Stimulated activated CD4-positive, alpha-beta T cell treated with anti-CD3 and anti-CD28 coated beads, Interleukin-12 subunit alpha, Interleukin-12 subunit beta, amount 100 ng/mL, for 24 hours (primary cell): ENCODE results near the gene IFNA14.
"Not testable (repeated sequence)": the region's sequence is repeated elsewhere in the genome, so short reads cannot be mapped to it uniquely, and the experiment has no call there.

Source experiments
- DNase-seq, 2 experiments: peaks; one replicate each; pipeline ENCODE4 v3.0.0-alpha.2; 2020; ENCODE audit warnings: low read depth in 2 of 2

IFNA14 gene

DNA sequence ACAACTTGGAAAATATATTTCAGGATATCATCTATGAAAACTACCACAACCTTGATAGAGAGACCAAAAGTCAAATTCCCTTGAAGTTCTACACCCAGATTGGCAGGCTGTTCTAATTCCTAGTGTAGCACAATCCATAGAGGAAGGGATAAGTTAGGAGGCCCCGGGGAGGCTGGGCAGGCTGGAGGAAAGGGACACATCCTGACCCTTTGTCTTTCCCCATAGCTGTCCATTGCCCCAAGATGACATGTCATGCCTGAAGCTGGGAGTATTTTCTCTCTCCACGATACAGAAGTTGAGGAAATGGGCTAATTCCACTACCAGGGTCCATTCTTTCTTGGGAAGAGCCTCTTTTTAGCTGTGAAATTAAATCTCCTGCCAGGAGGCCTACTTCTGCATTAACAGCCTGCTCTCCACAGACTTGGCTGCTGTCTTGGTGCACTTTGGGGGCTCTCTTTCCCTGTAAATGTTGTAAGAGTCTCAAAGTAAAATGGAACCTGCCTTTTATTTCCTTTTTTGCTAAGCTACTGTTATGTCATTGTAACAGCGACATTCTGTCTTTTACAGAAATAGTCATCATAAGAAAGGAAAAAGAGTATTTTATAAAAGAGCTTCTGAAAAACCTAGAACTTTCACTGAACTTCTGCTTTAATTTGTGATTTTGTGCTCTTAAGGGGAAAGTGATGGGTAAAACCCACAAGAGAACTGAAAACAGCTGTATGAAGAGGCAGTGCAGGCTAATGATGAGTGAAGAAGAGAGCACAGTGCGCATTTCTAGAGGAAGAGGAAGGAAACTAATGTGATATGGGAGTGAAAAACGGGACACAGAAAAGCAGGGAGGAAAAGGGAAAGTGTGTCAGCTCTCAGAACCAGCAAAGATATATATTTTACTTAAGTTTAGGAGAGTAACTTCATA is 26.1 kb downstream of the IFNA14 start:
- DNase-seq = not testable (repeated sequence)

DNA sequence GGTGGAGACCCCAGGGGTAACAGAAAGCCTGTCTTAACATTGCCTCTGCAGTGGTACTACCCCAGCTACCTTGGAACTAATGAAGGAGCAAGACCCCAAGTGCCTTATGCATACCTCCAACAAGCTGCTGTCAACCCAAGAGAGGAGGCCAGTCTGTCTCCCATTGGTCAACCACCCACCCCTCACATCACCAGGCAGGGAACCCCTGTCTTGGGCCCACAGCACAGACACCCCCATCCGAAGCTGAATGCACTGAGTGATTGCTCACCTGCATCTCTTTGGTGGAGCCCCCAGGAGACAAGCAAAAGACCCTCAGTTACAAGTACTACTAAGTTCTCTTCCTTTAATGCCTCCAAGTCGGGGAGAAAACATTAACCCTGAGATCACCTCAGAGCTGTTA is 27.6 kb downstream of the IFNA14 start:
- not testable (repeated sequence) for DNase-seq

DNA sequence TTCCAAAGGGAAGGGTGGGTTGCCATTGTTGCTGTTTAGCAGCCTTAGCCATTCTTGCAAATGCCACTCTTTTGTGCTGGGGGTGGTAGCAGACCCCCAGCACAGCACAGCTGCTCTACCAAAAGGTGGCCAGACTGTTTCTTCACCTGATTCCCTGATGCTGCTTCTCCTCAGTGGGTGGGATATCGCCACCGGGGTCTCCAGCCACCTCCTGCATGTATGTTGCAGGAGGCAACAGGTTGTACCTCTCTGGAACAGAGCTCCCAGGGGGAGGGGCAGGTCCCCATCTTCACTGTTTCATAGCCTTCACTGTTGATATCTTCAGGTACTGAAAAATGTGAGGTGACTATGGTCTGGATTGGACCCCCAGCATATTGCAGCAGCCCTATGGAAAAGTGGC is 29.0 kb downstream of the IFNA14 start:
- DNase-seq = not testable (repeated sequence)

DNA sequence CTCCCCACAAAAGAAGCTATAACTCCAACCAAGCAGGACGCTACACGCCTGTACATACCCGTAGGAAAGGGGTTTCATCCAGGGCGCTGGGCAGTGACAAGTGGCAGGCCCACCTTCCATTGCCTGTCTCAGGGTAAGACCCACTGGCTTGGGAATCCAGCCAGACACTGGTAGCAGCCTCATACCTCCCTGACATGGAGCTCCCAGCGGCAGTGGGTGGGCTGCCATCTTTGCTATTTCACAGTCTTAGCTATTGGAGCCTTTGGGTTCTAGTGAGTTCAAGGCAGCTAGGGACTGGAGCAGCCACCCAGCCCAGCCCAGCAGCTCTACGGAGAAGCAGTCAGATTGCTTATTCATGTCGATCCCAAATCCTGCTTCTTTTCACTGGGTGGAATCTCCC is 29.5 kb downstream of the IFNA14 start:
- no peak for DNase-seq

DNA sequence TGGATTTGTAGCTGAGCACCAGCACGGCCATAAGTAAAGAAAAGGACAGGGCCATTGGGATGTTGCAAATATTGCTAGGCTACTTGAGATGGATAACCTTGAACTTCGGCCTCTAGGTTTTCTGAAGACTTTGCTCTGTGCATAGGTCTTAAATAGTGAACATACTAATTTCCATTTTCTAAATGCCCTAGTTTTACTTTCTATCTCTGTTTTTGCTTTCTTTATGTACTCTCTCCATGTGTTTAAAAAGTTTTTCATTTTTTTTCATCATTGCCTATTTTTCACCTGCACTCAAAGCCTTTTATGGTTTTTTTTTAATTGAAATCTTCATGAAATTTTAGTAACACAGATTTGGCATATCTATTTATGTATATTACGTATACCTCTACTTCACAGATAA is 32.8 kb downstream of the IFNA14 start, which contains the start of gene IFNA10:
TSS of gene IFNA10 (minus strand) at position 101 of the 400 bp plus-strand sequence. CDS start at position 55, 46 bp downstream.
- DNase-seq = not testable (repeated sequence)

DNA sequence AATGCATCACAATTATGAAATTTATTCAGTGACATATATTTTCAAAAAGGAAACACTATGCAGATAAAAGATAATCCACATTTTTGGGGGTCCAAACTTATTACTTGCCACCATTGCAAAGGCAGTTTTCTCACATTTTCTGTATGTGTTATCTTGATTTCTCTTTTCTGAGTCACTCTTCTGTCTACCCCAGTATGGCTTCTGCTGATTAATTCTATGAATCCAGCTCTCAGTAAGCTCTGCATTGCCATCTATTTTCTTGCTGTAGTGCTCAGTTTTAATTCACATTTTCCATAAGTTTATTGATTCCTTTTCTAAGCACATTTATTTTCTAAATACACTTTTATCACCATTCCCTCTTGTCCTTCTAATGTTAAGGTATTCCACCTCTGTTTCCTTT is 34.6 kb downstream of the IFNA14 start:
- no peak for DNase-seq

DNA sequence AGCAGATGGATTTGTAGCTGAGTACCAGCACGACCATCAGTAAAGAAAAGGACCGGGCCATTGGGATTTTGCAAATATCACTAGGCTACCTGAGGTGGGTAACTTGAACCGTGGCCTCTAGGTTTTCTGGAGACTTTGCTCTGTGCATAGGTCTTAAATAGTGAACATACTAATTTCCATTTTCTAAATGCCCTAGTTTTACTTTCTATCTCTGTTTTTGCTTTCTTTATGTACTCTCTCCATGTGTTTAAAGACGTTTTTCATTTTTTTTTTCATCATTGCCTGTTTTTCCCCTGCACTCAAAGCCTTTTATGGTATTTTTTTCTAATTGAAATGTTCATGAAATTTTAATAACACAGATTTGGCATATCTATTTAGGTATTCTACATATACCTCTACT is 37.7 kb downstream of the IFNA14 start, which contains the start of gene IFNA7:
TSS of gene IFNA7 (minus strand) at position 101 of the 400 bp plus-strand sequence. CDS start at position 61, 40 bp downstream.
- not testable (repeated sequence) for DNase-seq

DNA sequence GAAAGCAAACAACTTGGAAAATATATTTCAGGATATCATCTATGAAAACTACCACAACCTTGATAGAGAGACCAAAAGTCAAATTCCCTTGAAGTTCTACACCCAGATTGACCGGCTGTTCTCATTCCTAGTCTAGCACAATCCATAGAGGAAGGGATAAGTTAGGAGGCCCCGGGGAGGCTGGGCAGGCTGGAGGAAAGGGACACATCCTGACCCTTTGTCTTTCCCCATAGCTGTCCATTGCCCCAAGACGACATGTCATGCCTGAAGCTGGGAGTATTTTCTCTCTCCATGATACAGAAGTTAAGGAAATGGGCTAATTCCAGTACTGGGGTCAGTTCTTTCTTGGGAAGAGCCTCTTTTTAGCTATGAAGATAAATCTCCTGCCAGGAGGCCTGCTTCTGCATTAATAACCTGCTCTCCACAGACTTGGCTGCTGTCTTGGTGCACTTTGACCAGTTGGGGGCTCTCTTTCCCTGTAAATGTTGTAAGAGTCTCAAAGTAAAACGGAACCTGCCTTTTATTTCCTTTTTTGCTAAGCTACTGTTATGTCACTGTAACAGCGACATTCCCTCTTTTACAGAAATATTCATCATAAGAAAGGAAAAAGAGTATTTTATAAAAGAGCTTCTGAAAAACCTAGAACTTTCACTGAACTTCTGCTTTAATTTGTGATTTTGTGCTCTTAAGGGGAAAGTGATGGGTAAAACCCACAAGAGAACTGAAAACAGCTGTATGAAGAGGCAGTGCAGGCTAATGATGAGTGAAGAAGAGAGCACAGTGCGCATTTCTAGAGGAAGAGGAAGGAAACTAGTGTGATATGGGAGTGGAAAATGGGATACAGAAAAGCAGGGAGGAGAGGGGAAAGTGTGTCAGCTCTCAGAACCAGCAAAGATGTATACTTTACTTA is 44.7 kb downstream of the IFNA14 start:
- peak in 1 of 2 experiments; percentile 11 for DNase-seq
